ENCODE data around the gene MAML3.

MAML3 gene

GRCh38 chr4:140153718-140154571 lies at the start of gene MAML3:
MAML3 (minus strand) TSS chr4:140154184; CDS start chr4:140153327, 857 bp downstream.
- peak; percentile 69 to 73 for DNase-seq (ENCODE audit: low read depth in 2 of 2)

- no peak for DNase-seq (ENCODE audit: low read depth in 2 of 2)
Measured at GRCh38 chr4:140198942-140199341, 45.0 kb upstream of the MAML3 start.

GRCh38 chr4:140195806-140196205 lies 41.8 kb upstream of the MAML3 start:
- no peak for DNase-seq (ENCODE audit: low read depth in 2 of 2)

GRCh38 chr4:140189805-140190204 lies 35.8 kb upstream of the MAML3 start:
- no peak for DNase-seq (ENCODE audit: low read depth in 2 of 2)

GRCh38 chr4:140188975-140189374 lies 35.0 kb upstream of the MAML3 start:
- no peak for DNase-seq (ENCODE audit: low read depth in 2 of 2)

- no peak for DNase-seq (ENCODE audit: low read depth in 2 of 2)
Measured at GRCh38 chr4:140187316-140187695, 33.3 kb upstream of the MAML3 start.

GRCh38 chr4:140186651-140187315 lies 32.8 kb upstream of the MAML3 start:
- no peak for DNase-seq (ENCODE audit: low read depth in 2 of 2)

GRCh38 chr4:140186082-140186438 lies 32.1 kb upstream of the MAML3 start:
- DNase-seq (ENCODE audit: low read depth in 2 of 2), result no peak

GRCh38 chr4:140185412-140186081 lies 31.6 kb upstream of the MAML3 start:
- DNase-seq (ENCODE audit: low read depth in 2 of 2), result no peak

GRCh38 chr4:140183270-140183669 lies 29.3 kb upstream of the MAML3 start:
- DNase-seq (ENCODE audit: low read depth in 2 of 2), result no peak

GRCh38 chr4:140180577-140180976 lies 26.6 kb upstream of the MAML3 start:
- no peak for DNase-seq (ENCODE audit: low read depth in 2 of 2)

GRCh38 chr4:140176735-140177134 lies 22.8 kb upstream of the MAML3 start:
- DNase-seq (ENCODE audit: low read depth in 2 of 2), result no peak

- DNase-seq (ENCODE audit: low read depth in 2 of 2), result no peak
Measured at GRCh38 chr4:140174543-140174942, 20.6 kb upstream of the MAML3 start.

- no peak for DNase-seq (ENCODE audit: low read depth in 2 of 2)
Measured at GRCh38 chr4:140172960-140173359, 19.0 kb upstream of the MAML3 start.

- no peak for DNase-seq (ENCODE audit: low read depth in 2 of 2)
Measured at GRCh38 chr4:140170299-140170698, 16.3 kb upstream of the MAML3 start.

- no peak for DNase-seq (ENCODE audit: low read depth in 2 of 2)
Measured at GRCh38 chr4:140168936-140169335, 15.0 kb upstream of the MAML3 start.

GRCh38 chr4:140168474-140168873 lies 14.5 kb upstream of the MAML3 start:
- no peak for DNase-seq (ENCODE audit: low read depth in 2 of 2)

GRCh38 chr4:140163029-140163810 lies 9.2 kb upstream of the MAML3 start:
- DNase-seq (ENCODE audit: low read depth in 2 of 2), result no peak

GRCh38 chr4:140162596-140162995 lies 8.6 kb upstream of the MAML3 start:
- no peak for DNase-seq (ENCODE audit: low read depth in 2 of 2)

GRCh38 chr4:140158365-140159030 lies 4.5 kb upstream of the MAML3 start:
- no peak for DNase-seq (ENCODE audit: low read depth in 2 of 2)

GRCh38 chr4:140157341-140157740 lies 3.4 kb upstream of the MAML3 start:
- DNase-seq (ENCODE audit: low read depth in 2 of 2), result no peak

All from stimulated activated CD4-positive, alpha-beta T cell treated with anti-CD3 and anti-CD28 coated beads, Interleukin-1b, Interleukin-23, amount 100 ng/mL, for 4 hours (primary cell).